Tibial nerve (tissue), 4 donors: ENCODE data around the gene PMS1.

Experiments used
- EP300 ChIP-seq, 2 donors: sonication (generic); formaldehyde crosslinking; IDR thresholded peaks; one replicate each; pipeline ENCODE4 v1.6.1; 2017; ENCODE audit warnings: antibody characterized with exemption in 2 of 2, mild to moderate bottlenecking in 1 of 2
- POLR2A ChIP-seq, 2 donors: fragments of 450-650 bp; IDR thresholded peaks; one replicate each; pipeline ENCODE4 v1.6.1; 2017; ENCODE audit warnings: antibody characterized with exemption in 2 of 2, mild to moderate bottlenecking in 2 of 2, moderate library complexity in 2 of 2
- TF ChIP-seq, protein P1 (sequence below), 5 experiments: fragments of 200-600 bp in 3 of 5; fragments of 450-650 bp in 2 of 5; sonication (generic) in 3 of 5; IDR thresholded peaks; one replicate each; pipeline ENCODE4 v1.5.1; 2016 to 2019; ENCODE audit warnings: antibody characterized with exemption in 5 of 5, mild to moderate bottlenecking in 3 of 5, moderate library complexity in 2 of 5

DNA sequence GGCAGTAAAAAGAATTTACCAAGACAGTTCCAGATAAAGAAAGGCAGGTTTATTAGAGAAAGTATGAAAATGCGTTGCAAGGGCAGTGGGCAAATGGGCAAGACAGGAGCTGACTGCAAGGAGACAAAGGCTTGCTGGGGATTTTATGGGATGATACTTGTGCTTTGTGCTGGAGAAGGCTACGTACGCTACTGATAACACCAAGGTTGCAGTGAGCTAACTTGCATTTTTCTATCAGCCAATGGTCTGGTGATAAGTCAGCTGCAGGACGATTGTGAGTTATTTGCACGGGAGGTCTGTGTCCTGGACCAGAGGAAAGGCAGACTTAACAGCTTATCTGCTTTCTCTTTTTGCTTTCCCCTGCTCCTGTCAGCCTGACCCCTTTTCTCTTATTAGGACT lies 116.5 kb downstream of the PMS1 start:
- TF ChIP-seq, protein P1, sequence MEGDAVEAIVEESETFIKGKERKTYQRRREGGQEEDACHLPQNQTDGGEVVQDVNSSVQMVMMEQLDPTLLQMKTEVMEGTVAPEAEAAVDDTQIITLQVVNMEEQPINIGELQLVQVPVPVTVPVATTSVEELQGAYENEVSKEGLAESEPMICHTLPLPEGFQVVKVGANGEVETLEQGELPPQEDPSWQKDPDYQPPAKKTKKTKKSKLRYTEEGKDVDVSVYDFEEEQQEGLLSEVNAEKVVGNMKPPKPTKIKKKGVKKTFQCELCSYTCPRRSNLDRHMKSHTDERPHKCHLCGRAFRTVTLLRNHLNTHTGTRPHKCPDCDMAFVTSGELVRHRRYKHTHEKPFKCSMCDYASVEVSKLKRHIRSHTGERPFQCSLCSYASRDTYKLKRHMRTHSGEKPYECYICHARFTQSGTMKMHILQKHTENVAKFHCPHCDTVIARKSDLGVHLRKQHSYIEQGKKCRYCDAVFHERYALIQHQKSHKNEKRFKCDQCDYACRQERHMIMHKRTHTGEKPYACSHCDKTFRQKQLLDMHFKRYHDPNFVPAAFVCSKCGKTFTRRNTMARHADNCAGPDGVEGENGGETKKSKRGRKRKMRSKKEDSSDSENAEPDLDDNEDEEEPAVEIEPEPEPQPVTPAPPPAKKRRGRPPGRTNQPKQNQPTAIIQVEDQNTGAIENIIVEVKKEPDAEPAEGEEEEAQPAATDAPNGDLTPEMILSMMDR (IDR thresholded peaks at IDR 0.05) = no peak
- TF ChIP-seq POLR2A (IDR thresholded peaks at IDR 0.05) (no peak), EP300 (IDR thresholded peaks at IDR 0.05) (no peak)
